Measurements from ENCODE around the gene FGGY.

FGGY gene

GRCh38 chr1:59391212-59392179 lies 94.6 kb downstream of the FGGY start:
- H3K27ac Mint-ChIP-seq: peak overlapping the region; percentile 67
- H3K4me3 Mint-ChIP-seq: no peak overlapping the region
- no peaks in the 10 kb centered on the region for H3K27me3 Mint-ChIP-seq
- peaks cover 31% of the 10 kb centered on the region for H3K4me1 Mint-ChIP-seq (ENCODE audit: low read depth)
- H3K9me3 Mint-ChIP-seq: no peaks in the 10 kb centered on the region
- no peaks in the 10 kb centered on the region for H3K36me3 Mint-ChIP-seq (ENCODE audit: low read depth)

GRCh38 chr1:59393211-59394180 lies 96.6 kb downstream of the FGGY start:
- Mint-ChIP-seq H3K4me1 (ENCODE audit: low read depth) (peaks cover 31% of the 10 kb centered on the region), H3K4me3 (no peak overlapping the region), H3K27me3 (no peaks in the 10 kb centered on the region), H3K9me3 (no peaks in the 10 kb centered on the region), H3K36me3 (ENCODE audit: low read depth) (no peaks in the 10 kb centered on the region), H3K27ac (no peak overlapping the region)

GRCh38 chr1:59394706-59395425 lies 98.0 kb downstream of the FGGY start:
- Mint-ChIP-seq H3K36me3 (ENCODE audit: low read depth) (no peaks in the 10 kb centered on the region), H3K4me1 (ENCODE audit: low read depth) (peaks cover 24% of the 10 kb centered on the region), H3K27me3 (no peaks in the 10 kb centered on the region), H3K4me3 (no peak overlapping the region), H3K27ac (no peak overlapping the region), H3K9me3 (no peaks in the 10 kb centered on the region)

GRCh38 chr1:59396387-59396786 lies 99.5 kb downstream of the FGGY start:
- no peaks in the 10 kb centered on the region for H3K36me3 Mint-ChIP-seq (ENCODE audit: low read depth)
- no peak overlapping the region for H3K27ac Mint-ChIP-seq
- H3K4me3 Mint-ChIP-seq: no peak overlapping the region
- H3K27me3 Mint-ChIP-seq: no peaks in the 10 kb centered on the region
- peaks cover 11% of the 10 kb centered on the region for H3K4me1 Mint-ChIP-seq (ENCODE audit: low read depth)
- H3K9me3 Mint-ChIP-seq: no peaks in the 10 kb centered on the region

GRCh38 chr1:59397139-59397858 lies 100.4 kb downstream of the FGGY start:
- Mint-ChIP-seq H3K27ac (no peak overlapping the region), H3K27me3 (no peaks in the 10 kb centered on the region), H3K4me1 (ENCODE audit: low read depth) (peaks cover 3% of the 10 kb centered on the region), H3K9me3 (no peaks in the 10 kb centered on the region), H3K36me3 (ENCODE audit: low read depth) (no peaks in the 10 kb centered on the region), H3K4me3 (no peak overlapping the region)

GRCh38 chr1:59399642-59400041 lies 102.7 kb downstream of the FGGY start:
- no peak overlapping the region for H3K4me3 Mint-ChIP-seq
- H3K4me1 Mint-ChIP-seq (ENCODE audit: low read depth): peaks cover 3% of the 10 kb centered on the region
- H3K27me3 Mint-ChIP-seq: no peaks in the 10 kb centered on the region
- no peaks in the 10 kb centered on the region for H3K9me3 Mint-ChIP-seq
- no peaks in the 10 kb centered on the region for H3K36me3 Mint-ChIP-seq (ENCODE audit: low read depth)
- no peak overlapping the region for H3K27ac Mint-ChIP-seq

- Mint-ChIP-seq H3K4me1 (ENCODE audit: low read depth) (no peaks in the 10 kb centered on the region), H3K27me3 (no peaks in the 10 kb centered on the region), H3K36me3 (ENCODE audit: low read depth) (no peaks in the 10 kb centered on the region), H3K4me3 (no peak overlapping the region), H3K27ac (no peak overlapping the region), H3K9me3 (no peaks in the 10 kb centered on the region)
These were observed 104.7 kb downstream of the FGGY start for GRCh38 chr1:59401581-59401980.

GRCh38 chr1:59404796-59405195 lies 107.9 kb downstream of the FGGY start:
- Mint-ChIP-seq H3K4me1 (ENCODE audit: low read depth) (no peaks in the 10 kb centered on the region), H3K36me3 (ENCODE audit: low read depth) (no peaks in the 10 kb centered on the region), H3K9me3 (no peaks in the 10 kb centered on the region)

GRCh38 chr1:59406437-59407164 lies 109.7 kb downstream of the FGGY start:
- H3K9me3 Mint-ChIP-seq: no peaks in the 10 kb centered on the region
- H3K36me3 Mint-ChIP-seq (ENCODE audit: low read depth): no peaks in the 10 kb centered on the region
- no peak overlapping the region for H3K27ac Mint-ChIP-seq
- peaks cover 5% of the 10 kb centered on the region for H3K4me1 Mint-ChIP-seq (ENCODE audit: low read depth)
- no peak overlapping the region for H3K4me3 Mint-ChIP-seq
- no peaks in the 10 kb centered on the region for H3K27me3 Mint-ChIP-seq

More at GRCh38 chr1:59404796-59405195, 107.9 kb downstream of the FGGY start:
- H3K27ac Mint-ChIP-seq: no peak overlapping the region
- H3K27me3 Mint-ChIP-seq: no peaks in the 10 kb centered on the region
- no peak overlapping the region for H3K4me3 Mint-ChIP-seq

- Mint-ChIP-seq H3K27me3 (no peaks in the 10 kb centered on the region), H3K9me3 (no peaks in the 10 kb centered on the region), H3K27ac (no peak overlapping the region), H3K4me3 (no peak overlapping the region), H3K4me1 (ENCODE audit: low read depth) (peaks cover 5% of the 10 kb centered on the region), H3K36me3 (ENCODE audit: low read depth) (no peaks in the 10 kb centered on the region)
These were observed 111.8 kb downstream of the FGGY start for GRCh38 chr1:59408608-59409240.

GRCh38 chr1:59409549-59409948 lies 112.7 kb downstream of the FGGY start:
- H3K4me3 Mint-ChIP-seq: no peak overlapping the region
- H3K27me3 Mint-ChIP-seq: no peaks in the 10 kb centered on the region
- peaks cover 5% of the 10 kb centered on the region for H3K4me1 Mint-ChIP-seq (ENCODE audit: low read depth)
- no peaks in the 10 kb centered on the region for H3K36me3 Mint-ChIP-seq (ENCODE audit: low read depth)
- no peak overlapping the region for H3K27ac Mint-ChIP-seq
- H3K9me3 Mint-ChIP-seq: no peaks in the 10 kb centered on the region

GRCh38 chr1:59409986-59410385 lies 113.1 kb downstream of the FGGY start:
- Mint-ChIP-seq H3K27ac (no peak overlapping the region), H3K4me1 (ENCODE audit: low read depth) (peaks cover 5% of the 10 kb centered on the region), H3K27me3 (no peaks in the 10 kb centered on the region), H3K4me3 (no peak overlapping the region), H3K9me3 (no peaks in the 10 kb centered on the region), H3K36me3 (ENCODE audit: low read depth) (no peaks in the 10 kb centered on the region)

- no peak overlapping the region for H3K27ac Mint-ChIP-seq
- no peaks in the 10 kb centered on the region for H3K36me3 Mint-ChIP-seq (ENCODE audit: low read depth)
These were observed 113.6 kb downstream of the FGGY start for GRCh38 chr1:59410457-59410856.

More at GRCh38 chr1:59410457-59410856, 113.6 kb downstream of the FGGY start:
- H3K4me3 Mint-ChIP-seq: no peak overlapping the region
- H3K4me1 Mint-ChIP-seq (ENCODE audit: low read depth): peaks cover 5% of the 10 kb centered on the region
- no peaks in the 10 kb centered on the region for H3K27me3 Mint-ChIP-seq
- H3K9me3 Mint-ChIP-seq: no peaks in the 10 kb centered on the region

Measured in stimulated activated naive CD8-positive, alpha-beta T cell treated with anti-CD3 and anti-CD28 coated beads, Interleukin-15, Interleukin-2, amounts not matched to agents 100 ng/mL and 50 ng/mL, for 24 hours (primary cell).